Choroid plexus epithelial cell (primary cell): ENCODE results near the gene EIF2AK3.
A peak's percentile ranks its signal among the peaks of the same experiment; 100 is the strongest.

Source experiments
- DNase-seq: peaks from one replicate; pipeline ENCODE4 v3.0.0-alpha.2; 2010; ENCODE audit warnings: low read depth
- H3K4me3 ChIP-seq: 2 replicates; pipeline ENCODE4 v1.5.1; 2011; ENCODE audit warnings: low read depth, mild to moderate bottlenecking, control low read depth, low read length, moderate library complexity
- TF ChIP-seq, protein P1 (sequence below): conservative IDR thresholded peaks from 2 replicates; pipeline ENCODE4 v1.5.1; 2011; ENCODE audit warnings: low read depth, mild to moderate bottlenecking, control low read depth, inconsistent platforms, low read length, moderate library complexity

Gene EIF2AK3

DNA sequence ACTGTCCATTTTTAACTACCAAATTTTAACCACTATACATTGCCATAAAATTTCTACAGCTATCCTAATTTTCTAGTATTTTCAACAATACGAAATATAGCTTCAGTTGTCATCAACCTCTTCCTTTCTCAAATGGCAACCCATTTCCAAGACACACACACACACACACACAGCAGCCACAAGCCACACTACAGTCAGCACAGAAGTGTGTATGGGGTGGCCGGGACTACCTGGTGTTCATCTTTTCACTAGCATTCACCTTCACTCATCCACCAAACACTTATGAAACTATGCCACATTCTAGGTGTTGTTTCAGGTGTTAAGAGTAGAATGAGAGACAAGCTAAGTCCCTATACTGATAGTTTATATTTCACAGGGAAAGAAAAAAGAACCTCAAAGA, 62.9 kb downstream of the EIF2AK3 start:
- TF ChIP-seq, protein P1, sequence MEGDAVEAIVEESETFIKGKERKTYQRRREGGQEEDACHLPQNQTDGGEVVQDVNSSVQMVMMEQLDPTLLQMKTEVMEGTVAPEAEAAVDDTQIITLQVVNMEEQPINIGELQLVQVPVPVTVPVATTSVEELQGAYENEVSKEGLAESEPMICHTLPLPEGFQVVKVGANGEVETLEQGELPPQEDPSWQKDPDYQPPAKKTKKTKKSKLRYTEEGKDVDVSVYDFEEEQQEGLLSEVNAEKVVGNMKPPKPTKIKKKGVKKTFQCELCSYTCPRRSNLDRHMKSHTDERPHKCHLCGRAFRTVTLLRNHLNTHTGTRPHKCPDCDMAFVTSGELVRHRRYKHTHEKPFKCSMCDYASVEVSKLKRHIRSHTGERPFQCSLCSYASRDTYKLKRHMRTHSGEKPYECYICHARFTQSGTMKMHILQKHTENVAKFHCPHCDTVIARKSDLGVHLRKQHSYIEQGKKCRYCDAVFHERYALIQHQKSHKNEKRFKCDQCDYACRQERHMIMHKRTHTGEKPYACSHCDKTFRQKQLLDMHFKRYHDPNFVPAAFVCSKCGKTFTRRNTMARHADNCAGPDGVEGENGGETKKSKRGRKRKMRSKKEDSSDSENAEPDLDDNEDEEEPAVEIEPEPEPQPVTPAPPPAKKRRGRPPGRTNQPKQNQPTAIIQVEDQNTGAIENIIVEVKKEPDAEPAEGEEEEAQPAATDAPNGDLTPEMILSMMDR: no peak
- no peak overlapping the region for H3K4me3 ChIP-seq
- no peak for DNase-seq

DNA sequence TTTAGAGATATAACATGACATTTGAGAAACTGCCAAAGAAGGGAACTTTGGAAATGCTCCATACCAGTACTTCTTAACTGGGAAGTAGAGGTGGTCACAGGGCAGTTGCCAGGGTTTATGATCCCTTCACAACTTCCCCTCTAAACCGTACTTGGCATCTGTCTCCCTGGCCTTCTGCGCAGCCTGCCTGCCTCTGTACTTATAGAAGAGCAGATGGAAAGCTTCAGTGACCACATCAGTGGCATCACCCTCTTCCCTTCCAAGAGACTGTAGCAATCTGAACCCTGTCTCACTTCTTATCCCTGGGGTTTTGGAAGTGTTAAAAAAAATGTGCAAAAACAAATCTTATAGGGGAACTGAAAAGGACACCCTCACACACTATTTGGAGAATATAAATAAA, 64.1 kb downstream of the EIF2AK3 start:
- TF ChIP-seq, protein P1: no peak
- no peak for DNase-seq
- no peak overlapping the region for H3K4me3 ChIP-seq

DNA sequence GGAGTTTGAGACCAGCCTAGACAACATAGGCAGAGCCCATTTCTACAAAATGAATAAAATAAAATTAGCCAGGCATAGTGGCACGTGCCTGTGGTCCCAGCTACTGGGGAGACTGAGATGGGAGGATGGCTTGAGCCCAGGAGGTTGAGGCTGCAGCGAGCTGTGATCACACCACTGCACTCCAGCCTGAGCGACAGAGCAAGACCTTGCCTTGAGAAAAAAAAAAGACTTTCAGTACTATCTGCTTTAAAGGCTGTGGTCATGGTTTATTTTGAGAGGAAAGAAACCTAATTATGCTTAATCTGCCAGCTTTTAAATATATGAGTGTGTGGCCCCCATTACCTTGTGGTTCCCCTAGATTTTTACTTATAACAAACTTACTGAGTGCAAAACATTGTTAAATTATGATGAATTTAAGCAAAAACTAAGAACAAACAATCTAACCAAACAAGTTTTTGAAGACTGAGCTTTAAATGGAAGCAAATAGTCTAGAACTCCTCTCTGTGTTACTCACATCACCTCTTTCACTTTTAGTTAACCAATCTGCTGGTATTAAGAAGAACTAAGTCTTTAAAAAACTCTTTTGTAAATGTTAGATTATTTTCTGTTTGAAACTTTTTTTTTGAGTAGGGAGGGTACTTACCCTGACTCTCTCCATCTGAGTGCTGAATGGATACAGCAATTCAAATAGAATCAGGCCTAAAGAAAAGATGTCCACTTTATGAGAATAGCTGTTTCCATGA, 65.4 kb downstream of the EIF2AK3 start:
- TF ChIP-seq, protein P1: no peak
- H3K4me3 ChIP-seq: no peak overlapping the region
- DNase-seq: no peak

DNA sequence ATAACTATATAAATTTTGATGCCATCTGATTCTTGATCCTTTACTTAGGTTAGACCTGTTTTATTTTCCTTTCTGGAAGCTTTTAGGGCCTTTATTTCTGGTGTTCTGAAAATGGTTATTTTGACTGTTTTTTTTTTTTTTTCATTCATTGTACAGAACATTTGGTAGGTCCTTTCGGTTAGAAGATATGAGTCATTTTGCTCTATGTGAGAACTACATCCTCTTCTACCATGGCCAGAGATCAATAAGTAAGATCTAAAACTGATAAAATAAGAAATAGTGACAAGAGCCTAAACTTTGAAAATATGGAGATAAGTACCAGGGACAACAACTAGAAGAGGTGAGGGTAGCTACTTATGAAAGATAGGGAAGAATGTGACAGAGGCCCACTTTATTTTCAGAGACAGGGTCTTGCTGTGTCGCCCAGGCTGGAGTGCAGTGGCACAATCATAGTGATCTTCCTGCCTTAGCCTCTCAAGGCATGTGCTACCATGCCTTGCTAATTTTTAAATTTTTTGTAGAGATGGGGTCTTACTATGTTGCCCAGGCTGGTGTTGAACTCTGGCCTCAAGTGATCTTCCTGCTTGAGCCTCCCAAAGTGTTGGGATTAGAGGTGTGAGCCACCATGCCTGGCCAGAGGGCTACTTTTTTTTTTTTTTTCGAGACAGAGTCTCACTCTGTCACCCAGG, 66.5 kb downstream of the EIF2AK3 start:
- H3K4me3 ChIP-seq: no peak overlapping the region
- DNase-seq: no peak

DNA sequence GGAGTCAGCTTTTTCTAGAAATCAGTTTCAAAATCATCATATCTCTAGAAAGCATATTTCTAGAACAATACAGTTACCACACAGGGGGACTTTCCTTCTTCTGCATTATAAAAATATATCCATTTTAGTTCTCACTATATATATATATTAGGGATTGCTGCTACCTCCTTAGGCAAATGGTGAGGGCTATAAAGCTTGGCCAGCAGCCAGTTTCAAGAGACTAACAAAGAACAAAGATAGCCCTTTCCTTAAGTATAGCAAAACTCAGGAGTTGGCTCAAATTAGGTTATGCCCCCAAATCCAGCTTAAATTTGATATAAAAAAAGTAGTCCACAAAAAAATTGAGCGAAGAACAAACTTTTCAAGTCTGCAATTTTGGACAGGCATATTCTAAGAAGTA, 70.0 kb downstream of the EIF2AK3 start:
- DNase-seq: no peak
- TF ChIP-seq, protein P1: no peak
- no peak overlapping the region for H3K4me3 ChIP-seq

More for the DNA sequence above, 66.5 kb downstream of the EIF2AK3 start:
- TF ChIP-seq, protein P1: no peak

DNA sequence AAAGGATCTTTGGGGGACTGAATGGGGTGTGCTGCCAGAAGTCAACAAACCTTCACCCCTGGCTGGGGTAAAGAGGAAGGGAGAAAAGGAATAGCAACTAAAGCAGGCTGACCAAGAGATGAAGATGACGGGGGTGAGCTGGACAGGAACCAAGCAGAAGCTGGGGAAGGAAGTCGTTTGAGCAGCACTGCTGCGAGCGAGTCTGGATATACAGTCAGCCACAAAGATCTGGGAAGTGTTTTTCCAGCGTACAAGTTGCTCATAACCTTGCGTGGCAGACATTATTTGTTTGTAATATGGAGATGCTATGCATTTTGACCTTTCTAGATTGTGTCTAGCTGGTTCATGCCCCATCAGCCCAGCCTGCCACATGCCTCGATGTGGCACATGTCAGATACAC, 71.2 kb downstream of the EIF2AK3 start:
- no peak overlapping the region for H3K4me3 ChIP-seq
- TF ChIP-seq, protein P1: no peak
- DNase-seq: no peak

DNA sequence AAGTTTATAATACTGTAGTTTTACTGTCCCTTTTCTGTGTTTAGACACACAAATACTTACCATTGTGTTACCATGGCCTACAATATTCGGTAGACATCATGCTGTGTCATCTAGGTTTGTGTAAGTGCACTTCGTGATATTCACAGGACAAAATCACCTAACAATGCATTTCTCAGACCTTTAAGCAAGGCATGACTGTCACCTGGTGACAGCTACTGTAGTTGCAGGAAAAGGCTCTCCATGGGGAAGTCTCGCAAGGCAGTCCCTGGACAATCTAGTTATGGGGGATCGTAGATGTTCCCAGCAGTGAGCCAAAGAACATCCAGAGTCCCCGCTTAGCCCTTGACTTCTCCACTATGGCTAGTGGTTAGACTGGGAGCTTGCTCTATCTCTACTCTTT, 73.1 kb downstream of the EIF2AK3 start:
- no peak overlapping the region for H3K4me3 ChIP-seq
- TF ChIP-seq, protein P1: peak; percentile 7
- no peak for DNase-seq
